Stomach (tissue), 9 donors: ENCODE measurements around the gene TM9SF2. TPM values are rescaled to one million over a fixed set of nuclear protein-coding genes. Genes with fewer than 3 reads are reported as not detected.

ENCODE experiments used
- DNase-seq, 2 donors: peaks; one replicate each; pipeline versions ENCODE4 v3.0.0 to v3.0.0-alpha.2; 2013 to 2019
- H3K27ac ChIP-seq, 5 donors: fragments of 200-600 bp in 4 of 5; sonication (generic) in 4 of 5; one replicate each; pipeline ENCODE4 v1.5.1; 2013 to 2019; ENCODE audit warnings: mild to moderate bottlenecking in 1 of 5, moderate library complexity in 1 of 5
- H3K27me3 ChIP-seq, 3 donors: fragments of 200-600 bp; sonication (generic); one replicate each; pipeline ENCODE4 v1.5.1; 2017 to 2019; ENCODE audit warnings: mixed run types in 1 of 3
- H3K36me3 ChIP-seq, 4 donors: fragments of 200-600 bp; sonication (generic); 1 replicate in 3 of 4; 2 replicates in 1 of 4; pipeline ENCODE4 v1.5.1; 2016 to 2019
- H3K4me1 ChIP-seq, 4 donors: fragments of 200-600 bp; sonication (generic); one replicate each; pipeline ENCODE4 v1.5.1; 2016 to 2019
- H3K4me3 ChIP-seq, 4 donors: fragments of 200-600 bp; sonication (generic) in 3 of 4; one replicate each; pipeline ENCODE4 v1.5.1; 2016 to 2019; ENCODE audit warnings: mild to moderate bottlenecking in 1 of 4
- H3K9me3 ChIP-seq, 4 donors: fragments of 200-600 bp; sonication (generic); one replicate each; pipeline ENCODE4 v1.5.1; 2016 to 2019
- EP300 ChIP-seq: sonication (generic); formaldehyde crosslinking; IDR thresholded peaks from one replicate; pipeline ENCODE4 v1.6.1; 2017; ENCODE audit warnings: antibody characterized with exemption
- POLR2A ChIP-seq, 4 donors: fragments of 450-650 bp; IDR thresholded peaks; one replicate each; pipeline ENCODE4 v1.6.1; 2016; ENCODE audit warnings: antibody characterized with exemption in 4 of 4, control low read depth in 2 of 4, mild to moderate bottlenecking in 1 of 4, moderate library complexity in 1 of 4
- POLR2AphosphoS5 ChIP-seq, 3 donors: sonication (generic); formaldehyde crosslinking; IDR thresholded peaks; one replicate each; pipeline ENCODE4 v1.6.1; 2016; ENCODE audit warnings: antibody characterized with exemption in 3 of 3
- WGBS, 5 donors: extraction: QIAGEN DNeasy Blood & Tissue Kit in 3 of 5; methylation state at CpG; one replicate each; pipeline versions ENCODE4 v1.1.5 to v1.1.7; 2013 to 2018; 5-methylcytosine and 5-hydroxymethylcytosine counted together
- intact Hi-C: fragments of 100-400 bp; cut with DNase I; formaldehyde crosslinking; loops from one replicate; pipeline ENCODE4 v1.15.1; 2023; ENCODE audit warnings: low total_unique reads
- polyA plus RNA-seq, 3 donors: library from polyadenylated mRNA; stranded (reverse); fragments of 200-250 nt; gene quantifications; one replicate each; pipeline ENCODE4 v1.2.3, GENCODE V29; 2013
- total RNA-seq, 5 donors: library from RNA; depleted of rRNA; stranded (reverse); fragments of >200 nt; gene quantifications; one replicate each; pipeline versions ENCODE4 v1.1.0 to v1.2.3, GENCODE V29; 2014 to 2016
- TF ChIP-seq, protein P1 (sequence below), 7 experiments: fragments of 450-650 bp in 4 of 7; fragments of 200-600 bp in 3 of 7; sonication (generic) in 3 of 7; IDR thresholded peaks; one replicate each; pipeline ENCODE4 v1.5.1; 2016 to 2019; ENCODE audit warnings: antibody characterized with exemption in 7 of 7, control low read depth in 2 of 7, mild to moderate bottlenecking in 1 of 7
- donor health status: healthy with polysubstance abuse.
- donor health status: Bipolar disorder and iron deficiency.
- donor health status: healthy.

Gene TM9SF2
- total and polyA plus RNA-seq, 8 donors, result 18.1 to 268 (median 36.0) TPM

DNA sequence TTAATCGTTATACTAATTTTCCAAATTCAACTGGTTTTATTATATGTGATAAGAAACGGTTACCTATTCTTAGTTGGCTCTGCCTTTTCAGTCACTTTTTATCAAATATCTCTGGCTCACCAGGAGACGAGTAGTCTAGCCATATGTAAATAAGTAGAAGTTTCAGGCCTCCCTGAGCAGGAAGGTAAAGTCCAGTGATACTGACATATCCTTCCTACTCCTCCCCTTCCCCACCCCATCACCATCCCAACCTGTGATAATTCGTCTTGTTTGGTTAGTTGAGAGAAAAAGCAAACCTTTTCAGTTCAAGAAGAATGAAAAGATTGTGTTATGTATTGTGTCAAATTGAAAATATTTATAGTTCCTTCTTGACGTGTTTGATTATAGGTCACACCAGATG is 53.9 kb downstream of the TM9SF2 start:
- H3K27me3 ChIP-seq, result no peaks in the 10 kb centered on the region
- DNase-seq, result no peak
- intact Hi-C loops, result no loop called here
- peaks cover 0 to 31% (median 6%) of the 10 kb centered on the region in 4 donors for H3K4me1 ChIP-seq
- H3K4me3 ChIP-seq, result no peak overlapping the region
- 46 to 72% (median 59%) methylated on average over 5 of the region's 5 CpGs for WGBS, 5 donors
- H3K9me3 ChIP-seq, result no peaks in the 10 kb centered on the region
- no peak for TF ChIP-seq POLR2A (IDR thresholded peaks at IDR 0.05)
- peaks cover 23 to 92% (median 88%) of the 10 kb centered on the region in 4 donors for H3K36me3 ChIP-seq
- H3K27ac ChIP-seq, result no peak overlapping the region

DNA sequence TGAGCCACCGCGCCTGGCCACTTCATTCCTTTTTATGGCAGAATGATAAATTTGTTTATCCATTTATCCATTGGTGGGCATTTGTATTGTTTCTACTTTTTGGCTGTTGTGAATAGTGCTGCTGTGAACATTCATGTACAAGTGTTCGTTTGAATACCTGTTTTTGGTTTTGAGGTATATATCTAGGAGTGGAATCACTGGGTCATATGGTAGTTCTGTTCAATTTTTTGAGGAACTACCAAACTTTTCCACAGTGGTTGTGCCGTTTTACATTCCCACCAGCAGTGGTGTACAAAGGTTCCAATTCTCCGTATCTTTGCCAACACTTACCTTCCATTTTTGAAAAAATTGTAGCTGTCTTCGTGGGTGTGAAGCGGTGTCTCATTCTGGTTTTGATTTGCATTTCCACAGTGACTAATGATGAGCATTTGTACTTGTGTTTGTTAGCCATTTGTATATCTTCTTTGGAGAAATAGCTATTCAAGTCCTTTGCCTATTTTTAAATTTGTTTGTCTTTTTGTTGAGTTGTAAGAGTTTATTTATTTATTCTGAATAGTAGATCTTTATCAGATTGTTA is 55.7 kb downstream of the TM9SF2 start:
- peaks cover 22 to 92% (median 88%) of the 10 kb centered on the region in 4 donors for H3K36me3 ChIP-seq
- H3K27ac ChIP-seq, result no peak overlapping the region
- no peaks in the 10 kb centered on the region for H3K9me3 ChIP-seq
- 90 to 95% (median 94%) methylated on average over 7 of the region's 7 CpGs for WGBS, 5 donors
- TF ChIP-seq EP300 (no peak), POLR2AphosphoS5 (IDR thresholded peaks at IDR 0.05) (no peak), POLR2A (IDR thresholded peaks at IDR 0.05) (no peak)
- TF ChIP-seq, protein P1, sequence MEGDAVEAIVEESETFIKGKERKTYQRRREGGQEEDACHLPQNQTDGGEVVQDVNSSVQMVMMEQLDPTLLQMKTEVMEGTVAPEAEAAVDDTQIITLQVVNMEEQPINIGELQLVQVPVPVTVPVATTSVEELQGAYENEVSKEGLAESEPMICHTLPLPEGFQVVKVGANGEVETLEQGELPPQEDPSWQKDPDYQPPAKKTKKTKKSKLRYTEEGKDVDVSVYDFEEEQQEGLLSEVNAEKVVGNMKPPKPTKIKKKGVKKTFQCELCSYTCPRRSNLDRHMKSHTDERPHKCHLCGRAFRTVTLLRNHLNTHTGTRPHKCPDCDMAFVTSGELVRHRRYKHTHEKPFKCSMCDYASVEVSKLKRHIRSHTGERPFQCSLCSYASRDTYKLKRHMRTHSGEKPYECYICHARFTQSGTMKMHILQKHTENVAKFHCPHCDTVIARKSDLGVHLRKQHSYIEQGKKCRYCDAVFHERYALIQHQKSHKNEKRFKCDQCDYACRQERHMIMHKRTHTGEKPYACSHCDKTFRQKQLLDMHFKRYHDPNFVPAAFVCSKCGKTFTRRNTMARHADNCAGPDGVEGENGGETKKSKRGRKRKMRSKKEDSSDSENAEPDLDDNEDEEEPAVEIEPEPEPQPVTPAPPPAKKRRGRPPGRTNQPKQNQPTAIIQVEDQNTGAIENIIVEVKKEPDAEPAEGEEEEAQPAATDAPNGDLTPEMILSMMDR (IDR thresholded peaks at IDR 0.05), result no peak
- H3K27me3 ChIP-seq, result no peaks in the 10 kb centered on the region
- no peak overlapping the region for H3K4me3 ChIP-seq
- intact Hi-C loops, result no loop called here
- DNase-seq, result no peak
- peaks cover 0 to 19% (median 6%) of the 10 kb centered on the region in 4 donors for H3K4me1 ChIP-seq

DNA sequence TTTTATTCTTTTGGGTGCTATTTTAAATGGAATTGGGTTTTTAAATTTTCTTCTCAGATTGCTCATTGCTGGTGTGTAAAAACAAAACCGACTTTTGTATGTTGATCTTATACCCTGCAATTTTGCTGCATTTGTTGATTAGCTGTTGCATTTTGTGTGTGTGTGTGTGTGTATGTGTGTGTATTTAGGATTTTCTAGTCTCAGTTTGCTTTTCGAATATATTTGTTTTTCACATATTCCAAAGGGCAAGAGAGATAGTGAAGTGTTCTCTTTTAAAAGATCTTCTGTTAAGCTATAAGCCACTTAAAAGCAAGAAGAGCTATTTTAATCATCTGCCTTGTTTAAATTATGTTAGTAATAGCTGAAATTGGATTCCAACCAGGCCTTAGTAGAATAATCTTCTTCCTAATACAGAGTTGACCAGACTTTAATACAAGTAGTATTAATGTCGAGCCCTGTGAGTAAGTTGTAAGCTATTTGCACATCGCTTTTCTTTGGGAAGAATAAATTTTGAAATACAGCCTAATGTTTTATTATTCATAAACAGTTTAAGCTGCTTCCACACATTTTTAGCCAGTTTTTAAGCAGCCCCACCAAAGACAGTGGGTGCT is 57.4 kb downstream of the TM9SF2 start:
- no peaks in the 10 kb centered on the region for H3K9me3 ChIP-seq
- TF ChIP-seq, protein P1 (IDR thresholded peaks at IDR 0.05), result no peak
- no peak for TF ChIP-seq POLR2AphosphoS5 (IDR thresholded peaks at IDR 0.05)
- TF ChIP-seq EP300, result no peak
- no peak for TF ChIP-seq POLR2A (IDR thresholded peaks at IDR 0.05)
- peaks cover 0 to 13% (median 6%) of the 10 kb centered on the region in 4 donors for H3K4me1 ChIP-seq
- intact Hi-C loops, result no loop called here
- no peaks in the 10 kb centered on the region for H3K27me3 ChIP-seq
- no peak overlapping the region for H3K4me3 ChIP-seq
- H3K36me3 ChIP-seq, result peaks cover 13 to 92% (median 89%) of the 10 kb centered on the region in 4 donors
- 48 to 63% (median 52%) methylated on average over 4 of the region's 4 CpGs for WGBS, 5 donors
- DNase-seq, result no peak
- no peak overlapping the region for H3K27ac ChIP-seq

- 67 to 84% (median 74%) methylated on average over 2 of the region's 2 CpGs for WGBS, 5 donors
- peaks cover 9 to 92% (median 89%) of the 10 kb centered on the region in 4 donors for H3K36me3 ChIP-seq
- H3K27ac ChIP-seq, result no peak overlapping the region
Measured at GRCh38 chr13:99559560-99559959, 58.3 kb downstream of the TM9SF2 start.

More at GRCh38 chr13:99559560-99559959, 58.3 kb downstream of the TM9SF2 start:
- Histone ChIP-seq H3K27me3 (no peaks in the 10 kb centered on the region), H3K4me3 (no peak overlapping the region), H3K4me1 (peaks cover 0 to 13% (median 6%) of the 10 kb centered on the region in 4 donors), H3K9me3 (no peaks in the 10 kb centered on the region)
- no peak for DNase-seq
- intact Hi-C loops, result no loop called here
- TF ChIP-seq POLR2A (IDR thresholded peaks at IDR 0.05) (no peak), EP300 (no peak), POLR2AphosphoS5 (IDR thresholded peaks at IDR 0.05) (no peak)
- TF ChIP-seq, protein P1 (IDR thresholded peaks at IDR 0.05), result no peak
